ENCODE measurements around the gene LSR. TPM values are rescaled to one million over a fixed set of nuclear protein-coding genes. Genes with fewer than 3 reads are reported as not detected.

Gene LSR
- total and polyA plus RNA-seq, 10 donors, result 10.9 to 30.2 (median 20.4) TPM

DNA sequence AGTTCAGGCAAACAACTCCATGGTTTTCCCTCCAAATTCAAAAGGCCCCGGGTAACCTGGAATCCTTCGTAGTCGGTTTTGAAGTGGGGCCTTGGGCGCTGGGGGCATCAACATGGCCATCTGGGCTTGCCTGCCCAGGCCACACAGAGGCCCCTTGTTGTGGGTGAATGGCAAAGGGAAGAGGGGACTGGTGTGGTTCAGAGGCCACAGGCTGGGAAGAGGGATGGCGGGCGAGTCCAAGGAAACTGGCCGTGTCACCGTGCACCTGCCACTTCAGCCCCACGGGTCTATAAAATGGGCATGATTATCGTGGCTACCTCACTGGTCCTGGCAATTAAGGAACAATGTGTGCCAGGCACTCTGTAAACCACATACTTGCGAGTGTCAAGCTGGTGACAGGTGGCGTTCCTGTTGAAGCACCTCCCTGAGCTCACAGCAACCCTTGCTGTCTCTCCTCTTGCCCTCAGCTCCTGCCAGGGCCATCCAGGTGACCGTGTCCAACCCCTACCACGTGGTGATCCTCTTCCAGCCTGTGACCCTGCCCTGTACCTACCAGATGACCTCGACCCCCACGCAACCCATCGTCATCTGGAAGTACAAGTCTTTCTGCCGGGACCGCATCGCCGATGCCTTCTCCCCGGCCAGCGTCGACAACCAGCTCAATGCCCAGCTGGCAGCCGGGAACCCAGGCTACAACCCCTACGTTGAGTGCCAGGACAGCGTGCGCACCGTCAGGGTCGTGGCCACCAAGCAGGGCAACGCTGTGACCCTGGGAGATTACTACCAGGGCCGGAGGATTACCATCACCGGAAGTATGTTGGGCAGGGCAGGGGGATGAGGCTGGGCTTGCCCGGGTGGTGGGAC, 1.3 kb downstream of the LSR start:
- 80 to 87% (median 84%) methylated on average over 34 of the region's 34 CpGs for WGBS, 5 donors
- Histone ChIP-seq H3K36me3 (peaks cover 0 to 31% (median 0%) of the 10 kb centered on the region in 6 donors), H3K4me1 (peaks cover 13 to 64% (median 40%) of the 10 kb centered on the region in 6 donors), H3K4me3 (peak overlapping the region in 6 of 8 donors; percentile 57 to 89 (median 60)), H3K27ac (peak overlapping the region in 4 of 8 donors; percentile 81 to 90 (median 86)), H3K9me3 (no peaks in the 10 kb centered on the region), H3K27me3 (replicated peaks in 1 of 7) (peaks cover 0 to 43% (median 11%) of the 10 kb centered on the region in 7 donors)
- peak; percentile 76 for DNase-seq
- TF ChIP-seq, protein P1, sequence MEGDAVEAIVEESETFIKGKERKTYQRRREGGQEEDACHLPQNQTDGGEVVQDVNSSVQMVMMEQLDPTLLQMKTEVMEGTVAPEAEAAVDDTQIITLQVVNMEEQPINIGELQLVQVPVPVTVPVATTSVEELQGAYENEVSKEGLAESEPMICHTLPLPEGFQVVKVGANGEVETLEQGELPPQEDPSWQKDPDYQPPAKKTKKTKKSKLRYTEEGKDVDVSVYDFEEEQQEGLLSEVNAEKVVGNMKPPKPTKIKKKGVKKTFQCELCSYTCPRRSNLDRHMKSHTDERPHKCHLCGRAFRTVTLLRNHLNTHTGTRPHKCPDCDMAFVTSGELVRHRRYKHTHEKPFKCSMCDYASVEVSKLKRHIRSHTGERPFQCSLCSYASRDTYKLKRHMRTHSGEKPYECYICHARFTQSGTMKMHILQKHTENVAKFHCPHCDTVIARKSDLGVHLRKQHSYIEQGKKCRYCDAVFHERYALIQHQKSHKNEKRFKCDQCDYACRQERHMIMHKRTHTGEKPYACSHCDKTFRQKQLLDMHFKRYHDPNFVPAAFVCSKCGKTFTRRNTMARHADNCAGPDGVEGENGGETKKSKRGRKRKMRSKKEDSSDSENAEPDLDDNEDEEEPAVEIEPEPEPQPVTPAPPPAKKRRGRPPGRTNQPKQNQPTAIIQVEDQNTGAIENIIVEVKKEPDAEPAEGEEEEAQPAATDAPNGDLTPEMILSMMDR (IDR thresholded peaks at IDR 0.05 in 8 of 11, conservative IDR thresholded peaks at IDR 0.05 in 3 of 11), result no peak
- TF ChIP-seq POLR2AphosphoS5 (IDR thresholded peaks at IDR 0.05) (peak in 2 of 3 donors; percentile 16 to 49), POLR2A (IDR thresholded peaks at IDR 0.05) (no peak)
- intact Hi-C loops (cut with DNase I; ENCODE audit: low total_unique reads), result no loop called here

DNA sequence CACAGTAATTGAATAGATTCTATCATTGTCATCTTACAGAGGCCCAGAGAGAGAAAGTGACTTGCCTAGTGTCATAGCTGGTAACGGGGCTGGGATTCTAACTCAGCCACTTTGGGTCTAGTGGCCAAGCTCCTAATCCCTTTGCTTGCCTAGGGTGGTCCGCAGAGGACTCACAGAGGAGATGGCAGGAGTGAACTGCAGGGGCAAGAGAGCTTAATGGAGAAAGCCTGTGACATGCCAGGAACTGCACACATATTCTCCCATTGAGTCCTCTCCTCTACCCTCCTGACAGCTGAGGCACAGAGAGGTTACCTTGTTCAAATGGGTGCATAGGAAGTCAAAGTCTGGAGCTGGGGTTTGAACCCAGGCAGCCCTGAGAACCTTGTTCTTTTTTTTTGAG, 2.7 kb downstream of the LSR start:
- Histone ChIP-seq H3K9me3 (no peaks in the 10 kb centered on the region), H3K4me1 (peaks cover 13 to 76% (median 42%) of the 10 kb centered on the region in 6 donors), H3K27me3 (replicated peaks in 1 of 7) (peaks cover 0 to 38% (median 11%) of the 10 kb centered on the region in 7 donors), H3K36me3 (peaks cover 0 to 37% (median 0%) of the 10 kb centered on the region in 6 donors), H3K4me3 (no peak overlapping the region), H3K27ac (peak overlapping the region in 1 of 8 donors; percentile 7)
- 79 to 94% (median 90%) methylated on average over 2 of the region's 2 CpGs for WGBS, 5 donors
- intact Hi-C loops (cut with DNase I; ENCODE audit: low total_unique reads), result no loop called here
- TF ChIP-seq, protein P1 (IDR thresholded peaks at IDR 0.05 in 8 of 11, conservative IDR thresholded peaks at IDR 0.05 in 3 of 11), result no peak
- TF ChIP-seq POLR2AphosphoS5 (IDR thresholded peaks at IDR 0.05), result no peak
- TF ChIP-seq POLR2A (IDR thresholded peaks at IDR 0.05), result no peak
- DNase-seq, result peak; percentile 30

DNA sequence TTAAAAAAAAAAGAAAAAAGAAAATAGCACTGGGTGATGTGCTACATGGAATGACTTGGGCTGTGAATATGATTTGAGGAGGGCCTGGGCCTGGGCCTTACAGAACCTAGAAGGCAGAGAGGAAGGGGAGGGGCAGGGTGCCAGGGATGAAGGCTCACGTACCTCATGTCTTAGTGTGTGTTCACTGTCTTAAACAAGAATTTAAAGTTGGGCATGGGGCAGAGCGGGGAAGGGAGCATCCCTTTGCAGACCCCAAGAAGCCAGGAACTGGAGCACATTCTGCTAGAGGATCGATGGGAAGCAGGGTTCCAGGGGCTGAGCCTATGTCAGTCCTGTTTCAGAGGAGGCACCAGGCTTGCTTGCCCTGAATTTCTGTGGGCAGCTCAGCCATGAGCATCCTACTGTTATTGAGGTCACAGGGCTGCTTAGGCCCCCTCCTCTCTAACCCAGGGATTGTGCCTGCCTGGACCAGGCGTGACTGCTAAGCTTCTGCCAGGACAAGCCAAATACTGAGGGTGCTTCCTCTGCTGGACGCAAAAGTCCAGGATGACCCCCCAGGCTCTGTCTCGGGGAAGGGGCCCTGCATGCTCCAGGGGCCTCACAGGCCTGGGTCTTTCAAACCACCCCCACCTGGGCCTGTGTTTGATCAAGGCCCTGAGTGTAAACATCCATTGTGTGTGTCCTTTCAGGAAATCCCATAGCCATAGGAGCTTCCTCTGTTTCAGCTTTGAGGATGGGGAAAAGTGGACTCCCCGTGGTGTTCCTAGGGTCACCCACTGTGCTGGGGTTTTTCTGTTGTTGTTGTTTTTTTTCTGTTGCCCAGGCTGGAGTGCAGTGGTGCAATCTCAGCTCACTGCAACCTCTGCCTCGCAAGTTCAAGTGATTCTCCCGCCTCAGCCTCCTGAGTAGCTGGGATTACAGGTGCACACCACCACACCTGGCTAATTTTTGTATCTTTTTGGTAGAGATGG, 4.8 kb downstream of the LSR start:
- peaks cover 0 to 21% (median 8%) of the 10 kb centered on the region in 7 donors for H3K27me3 ChIP-seq (replicated peaks in 1 of 7)
- DNase-seq, result peak; percentile 63
- no peak for TF ChIP-seq POLR2A (IDR thresholded peaks at IDR 0.05)
- no peak for TF ChIP-seq POLR2AphosphoS5 (IDR thresholded peaks at IDR 0.05)
- TF ChIP-seq, protein P1 (IDR thresholded peaks at IDR 0.05 in 8 of 11, conservative IDR thresholded peaks at IDR 0.05 in 3 of 11), result no peak
- 78 to 94% (median 88%) methylated on average over 9 of the region's 9 CpGs for WGBS, 5 donors
- no peaks in the 10 kb centered on the region for H3K9me3 ChIP-seq
- peaks cover 5 to 72% (median 40%) of the 10 kb centered on the region in 6 donors for H3K4me1 ChIP-seq
- peak overlapping the region in 6 of 8 donors; percentile 36 to 74 (median 66) for H3K27ac ChIP-seq
- intact Hi-C loops (cut with DNase I; ENCODE audit: low total_unique reads), result no loop called here
- H3K4me3 ChIP-seq, result no peak overlapping the region
- H3K36me3 ChIP-seq, result peaks cover 0 to 37% (median 0%) of the 10 kb centered on the region in 6 donors
